Immature natural killer cell (primary cell): ENCODE results near the gene TXNRD3. TPM values are rescaled to one million over a fixed set of nuclear protein-coding genes. Genes with fewer than 3 reads are reported as not detected.

ENCODE experiments used
- DNase-seq, 3 donors: peaks; one replicate each; pipeline ENCODE4 v3.0.0; 2022; ENCODE audit warnings: mixed read lengths in 1 of 3
- H3K27ac Mint-ChIP-seq, 6 donors: one replicate each; pipeline ENCODE4 v1.8.0; 2020; ENCODE audit warnings: mixed read lengths in 6 of 6, mild to moderate bottlenecking in 5 of 6, inconsistent platforms in 4 of 6, moderate library complexity in 3 of 6
- H3K27me3 Mint-ChIP-seq, 3 donors: one replicate each; pipeline ENCODE4 v1.8.0; 2020 to 2021; ENCODE audit warnings: low read depth in 3 of 3, mild to moderate bottlenecking in 3 of 3, mixed read lengths in 3 of 3, moderate library complexity in 3 of 3, inconsistent platforms in 1 of 3
- H3K36me3 Mint-ChIP-seq, 3 donors: one replicate each; pipeline ENCODE4 v1.8.0; 2020; ENCODE audit warnings: mixed read lengths in 3 of 3, inconsistent platforms in 2 of 3, mild to moderate bottlenecking in 2 of 3
- H3K4me1 Mint-ChIP-seq, 2 donors: one replicate each; pipeline ENCODE4 v1.8.0; 2020; ENCODE audit warnings: inconsistent platforms in 2 of 2, mild to moderate bottlenecking in 2 of 2, mixed read lengths in 2 of 2, moderate library complexity in 1 of 2
- H3K4me3 Mint-ChIP-seq, 5 donors: one replicate each; pipeline ENCODE4 v1.8.0; 2020; ENCODE audit warnings: mild to moderate bottlenecking in 5 of 5, mixed read lengths in 5 of 5, inconsistent platforms in 3 of 5, moderate library complexity in 3 of 5
- H3K9me3 Mint-ChIP-seq, 6 donors: one replicate each; pipeline ENCODE4 v1.8.0; 2020; ENCODE audit warnings: mild to moderate bottlenecking in 6 of 6, mixed read lengths in 6 of 6, inconsistent platforms in 4 of 6, moderate library complexity in 3 of 6
- polyA plus RNA-seq, 3 donors: library from polyadenylated mRNA; unstranded; fragments of 300-500 nt; fragmentation: Illumina TruSeq; gene quantifications; one replicate each; pipeline ENCODE4 v1.2.3, GENCODE V29; 2021

TXNRD3 gene
- polyA plus RNA-seq, 3 donors from 2014 or later = 1.4 to 3.5 TPM; not detected in 1

DNA sequence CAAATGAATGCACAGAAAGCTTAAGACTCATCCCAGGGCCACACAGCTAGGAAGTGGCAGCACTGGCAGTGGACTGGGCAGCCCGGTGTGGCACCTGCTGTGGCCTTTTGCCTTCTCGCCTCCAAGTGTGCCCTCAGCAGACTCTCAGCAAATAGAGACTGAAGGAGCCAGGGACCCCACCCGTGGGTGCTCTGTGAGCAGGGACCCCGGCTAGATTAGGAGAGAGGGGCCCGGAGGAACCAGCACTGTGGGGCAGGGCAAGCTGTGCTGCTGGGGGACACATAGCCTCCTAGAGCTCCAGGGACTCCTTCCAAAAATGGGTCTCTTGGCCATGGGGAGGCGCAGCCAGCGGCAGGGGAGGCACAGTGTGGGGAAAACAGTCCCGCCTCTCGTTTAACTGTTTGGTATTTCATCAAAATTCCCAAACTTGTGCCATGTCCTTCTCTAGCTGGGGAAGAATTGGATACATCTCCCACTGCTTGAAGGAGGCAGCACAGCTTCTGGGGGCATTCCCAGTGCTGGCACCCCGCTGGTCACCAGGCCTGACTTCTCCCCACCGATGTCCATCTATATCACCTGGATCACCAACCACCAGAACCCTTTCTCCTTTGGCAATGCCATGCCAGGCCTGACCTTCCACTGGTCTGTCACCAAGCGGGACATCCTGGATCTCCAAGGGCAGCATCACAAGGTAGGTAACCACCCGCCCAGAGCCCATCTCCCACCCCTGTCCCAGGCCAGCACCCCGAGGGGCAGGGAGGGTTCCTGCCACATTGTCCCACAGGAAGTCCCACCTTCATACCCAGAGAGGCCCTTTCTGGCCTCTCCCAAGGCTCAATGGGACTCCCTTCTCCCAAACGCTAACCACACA, 12.0 kb upstream of the TXNRD3 start:
- H3K9me3 Mint-ChIP-seq = peaks cover 0 to 9% (median 3%) of the 10 kb centered on the region in 6 donors
- H3K36me3 Mint-ChIP-seq = peaks cover 3 to 7% (median 6%) of the 10 kb centered on the region in 3 donors
- peaks cover 2 to 3% (median 3%) of the 10 kb centered on the region in 3 donors for H3K27me3 Mint-ChIP-seq
- no peak overlapping the region for H3K27ac Mint-ChIP-seq
- peaks cover 14 to 15% of the 10 kb centered on the region in 2 donors for H3K4me1 Mint-ChIP-seq
- DNase-seq = no peak
- H3K4me3 Mint-ChIP-seq = no peak overlapping the region

DNA sequence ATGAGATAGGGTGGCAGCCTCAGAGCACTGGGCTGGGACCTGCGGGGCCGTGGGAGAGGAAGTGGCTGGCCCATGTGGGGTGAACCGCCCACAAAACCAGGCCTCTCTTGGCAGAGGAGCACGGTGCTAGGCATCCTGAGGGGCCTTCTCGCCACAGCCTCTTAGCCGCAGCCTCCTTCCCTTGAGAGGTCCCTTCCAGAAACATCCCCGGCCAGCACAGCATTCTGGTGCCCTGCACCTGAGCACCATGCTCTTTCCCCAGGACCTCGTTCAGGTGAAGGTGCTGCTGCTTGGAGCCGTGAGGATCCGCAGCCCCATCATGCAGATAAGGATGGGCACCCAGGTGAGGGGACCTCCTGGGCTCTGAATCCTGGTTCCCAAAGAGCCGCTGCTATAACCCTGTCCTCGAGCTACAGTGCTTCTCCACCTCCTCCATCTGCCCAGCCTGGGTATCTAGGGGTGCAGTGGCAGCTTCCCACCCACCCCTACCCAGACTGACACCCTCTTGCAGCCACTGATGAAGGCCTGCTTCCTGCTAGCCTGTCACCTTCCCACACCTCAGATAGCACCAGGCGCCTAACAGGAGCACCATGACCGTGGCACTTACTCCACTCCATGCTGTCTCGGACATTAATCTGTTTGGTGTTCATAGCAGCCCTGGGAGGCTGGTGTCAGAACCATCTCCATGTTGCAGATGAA, 11.2 kb upstream of the TXNRD3 start:
- H3K27ac Mint-ChIP-seq = peak overlapping the region in 1 of 6 donors; percentile 40
- H3K36me3 Mint-ChIP-seq = peaks cover 0 to 5% (median 4%) of the 10 kb centered on the region in 3 donors
- no peak for DNase-seq
- peak overlapping the region in 2 of 5 donors; percentile 14 to 56 for H3K4me3 Mint-ChIP-seq
- H3K4me1 Mint-ChIP-seq = peaks cover 14 to 15% of the 10 kb centered on the region in 2 donors
- H3K9me3 Mint-ChIP-seq = peaks cover 0 to 5% (median 2%) of the 10 kb centered on the region in 6 donors
- H3K27me3 Mint-ChIP-seq = peaks cover 2 to 8% (median 7%) of the 10 kb centered on the region in 3 donors

DNA sequence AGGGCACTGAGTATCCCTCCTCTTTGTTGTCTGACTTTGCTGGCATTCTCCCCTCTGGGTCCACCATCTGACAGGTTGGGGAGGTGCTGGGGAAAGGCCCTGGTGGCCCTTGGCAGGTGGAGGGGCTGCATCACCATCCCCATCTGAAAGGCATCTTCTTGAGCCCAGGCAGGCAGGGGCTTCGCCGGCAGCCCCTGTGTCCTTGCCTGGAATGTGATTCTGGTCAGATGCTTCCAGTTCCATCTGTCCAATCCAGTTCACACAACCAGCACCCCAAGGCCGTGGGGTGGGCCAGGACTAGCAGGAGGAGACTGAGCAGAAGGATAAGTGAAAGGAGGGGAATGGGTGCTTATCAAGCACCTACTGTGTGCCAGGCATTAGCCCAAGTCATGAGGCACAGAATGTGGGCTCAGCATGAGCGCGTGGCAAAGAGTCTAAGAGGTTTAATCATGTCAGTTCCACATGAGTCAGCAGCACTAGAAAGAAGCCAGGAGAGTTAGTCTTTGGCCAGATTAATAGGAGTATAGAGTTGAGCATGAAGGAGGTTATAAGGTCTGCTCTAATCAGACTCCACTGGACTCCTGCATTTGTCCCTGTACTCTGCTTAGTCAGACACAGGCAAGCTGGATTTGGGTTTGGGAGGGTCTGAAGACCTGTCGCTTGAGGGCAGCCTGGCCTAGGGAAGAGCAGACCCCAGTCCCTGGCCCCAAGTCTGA, 10.5 kb upstream of the TXNRD3 start:
- Mint-ChIP-seq H3K9me3 (peaks cover 0 to 1% (median 0%) of the 10 kb centered on the region in 6 donors), H3K36me3 (no peaks in the 10 kb centered on the region), H3K4me1 (peaks cover 14 to 15% of the 10 kb centered on the region in 2 donors), H3K27ac (no peak overlapping the region), H3K27me3 (peaks cover 2 to 10% (median 7%) of the 10 kb centered on the region in 3 donors), H3K4me3 (peak overlapping the region in 2 of 5 donors; percentile 33 to 56)
- no peak for DNase-seq

DNA sequence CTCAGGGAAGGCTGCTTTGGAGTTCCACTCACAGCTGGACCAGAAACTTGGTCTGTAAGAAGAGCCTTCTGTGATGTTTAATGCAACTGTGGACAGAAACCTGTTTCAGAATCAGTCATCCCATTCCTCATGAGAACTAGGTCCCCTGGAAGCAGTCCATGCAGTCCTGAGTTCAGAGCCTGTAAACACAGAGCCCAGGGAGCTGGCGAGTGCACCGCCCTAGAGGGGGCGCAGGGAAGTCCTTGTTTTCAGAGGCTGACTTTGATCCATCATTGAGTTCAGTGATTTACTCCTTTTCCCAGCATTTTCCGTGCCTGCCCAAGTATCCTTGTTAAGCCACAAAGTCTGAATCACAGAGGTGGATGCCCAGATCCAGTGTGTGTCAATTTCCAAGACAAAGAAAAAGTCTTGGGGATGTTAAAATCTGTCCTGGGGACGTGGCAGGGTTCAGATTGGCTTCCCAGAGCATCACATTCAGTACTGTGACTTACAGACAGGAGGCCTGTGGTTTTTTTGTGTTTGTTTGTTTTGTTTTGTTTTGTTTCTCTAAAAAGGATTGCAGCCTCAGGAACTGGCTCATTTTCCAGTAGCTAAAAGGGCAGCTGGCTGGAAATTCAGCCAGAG, 9.8 kb upstream of the TXNRD3 start:
- no peaks in the 10 kb centered on the region for H3K36me3 Mint-ChIP-seq
- H3K9me3 Mint-ChIP-seq = no peaks in the 10 kb centered on the region
- peaks cover 2 to 11% (median 7%) of the 10 kb centered on the region in 3 donors for H3K27me3 Mint-ChIP-seq
- no peak for DNase-seq
- H3K27ac Mint-ChIP-seq = no peak overlapping the region
- peaks cover 14 to 15% of the 10 kb centered on the region in 2 donors for H3K4me1 Mint-ChIP-seq
- no peak overlapping the region for H3K4me3 Mint-ChIP-seq

DNA sequence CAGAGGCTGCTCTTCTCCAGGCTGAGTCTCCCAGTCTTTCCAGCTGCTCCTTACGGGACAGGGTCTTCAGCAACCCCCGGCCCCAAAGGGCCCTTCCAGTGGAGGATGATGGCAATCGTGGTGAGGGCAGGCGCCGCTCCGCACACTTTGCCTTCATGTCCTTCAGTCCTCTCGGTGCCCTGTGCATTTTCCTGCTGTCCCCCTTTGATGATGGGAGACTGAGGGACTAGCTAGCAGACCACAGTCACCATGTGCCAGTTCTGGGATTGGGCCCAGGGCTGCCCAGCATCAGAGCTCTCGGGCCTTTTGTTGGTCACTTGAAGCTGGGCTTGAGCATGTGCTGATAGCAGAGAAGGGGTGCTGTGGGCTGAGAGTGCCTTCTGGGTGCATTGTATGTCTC, 8.8 kb upstream of the TXNRD3 start:
- no peaks in the 10 kb centered on the region for H3K9me3 Mint-ChIP-seq
- H3K4me1 Mint-ChIP-seq = peaks cover 14 to 15% of the 10 kb centered on the region in 2 donors
- H3K27ac Mint-ChIP-seq = no peak overlapping the region
- no peaks in the 10 kb centered on the region for H3K36me3 Mint-ChIP-seq
- no peak for DNase-seq
- H3K27me3 Mint-ChIP-seq = peaks cover 4 to 9% (median 8%) of the 10 kb centered on the region in 3 donors
- H3K4me3 Mint-ChIP-seq = no peak overlapping the region

DNA sequence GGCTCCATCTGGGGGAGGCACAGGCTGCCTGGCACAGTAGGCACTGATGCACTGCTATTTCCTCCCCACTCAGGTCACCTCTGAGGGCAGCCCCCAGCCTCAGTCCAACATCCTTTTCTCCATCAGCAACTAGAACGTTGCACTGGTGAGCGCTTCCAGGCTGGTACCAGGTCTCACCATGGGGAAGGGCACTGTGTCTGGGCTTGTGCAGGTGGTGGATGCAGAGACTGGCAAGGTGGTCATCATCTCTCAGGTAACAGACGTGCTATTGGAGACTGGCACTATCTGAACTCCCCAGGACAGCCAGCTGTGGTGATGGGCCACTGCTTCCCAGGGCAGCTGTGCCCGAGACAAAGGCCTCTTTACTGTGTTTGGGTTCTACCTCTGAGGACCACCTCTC, 8.3 kb upstream of the TXNRD3 start:
- Mint-ChIP-seq H3K9me3 (no peaks in the 10 kb centered on the region), H3K4me3 (no peak overlapping the region), H3K27ac (no peak overlapping the region), H3K4me1 (peaks cover 14 to 15% of the 10 kb centered on the region in 2 donors), H3K36me3 (no peaks in the 10 kb centered on the region), H3K27me3 (peaks cover 4 to 10% (median 9%) of the 10 kb centered on the region in 3 donors)
- DNase-seq = no peak

DNA sequence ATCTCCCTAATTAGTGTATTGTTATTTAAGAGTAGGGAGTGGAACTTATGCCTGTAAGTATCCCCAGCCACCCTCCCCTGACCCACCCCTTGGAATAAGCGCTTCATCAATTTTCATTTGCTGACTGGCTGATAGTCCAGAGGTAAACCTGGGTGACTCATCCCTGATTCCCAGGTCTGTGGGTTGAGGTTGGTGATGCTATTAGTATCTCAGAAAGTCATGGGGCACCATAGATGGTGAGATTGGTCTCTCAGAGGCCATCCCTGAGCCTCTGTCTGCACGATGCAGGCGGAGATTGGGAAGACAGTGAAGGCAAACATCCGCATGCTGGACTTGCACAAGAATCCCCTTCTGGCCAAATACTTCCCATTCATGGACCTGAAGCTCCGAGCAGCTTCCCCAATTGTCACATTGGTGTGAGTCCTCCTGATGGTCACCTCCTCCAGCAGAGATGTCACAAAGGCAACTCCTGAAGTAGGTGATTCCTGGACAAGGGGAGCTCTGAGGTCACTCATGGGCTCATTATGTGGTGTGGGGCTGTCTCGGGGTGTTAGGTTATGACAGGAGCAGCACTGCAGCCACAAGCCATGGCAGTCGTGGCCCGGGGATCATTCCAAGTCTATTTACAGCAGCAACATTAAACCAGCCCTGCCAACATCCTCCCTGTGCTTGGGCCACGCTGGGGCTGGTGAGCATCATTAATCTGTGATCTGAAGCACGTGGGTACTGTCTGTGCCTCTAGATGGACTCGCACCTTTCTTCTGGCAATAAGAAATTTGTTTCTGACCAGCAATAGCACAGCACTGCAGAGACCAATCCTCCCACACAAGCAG, 6.8 kb upstream of the TXNRD3 start:
- Mint-ChIP-seq H3K4me3 (no peak overlapping the region), H3K36me3 (no peaks in the 10 kb centered on the region), H3K4me1 (peaks cover 14 to 15% of the 10 kb centered on the region in 2 donors), H3K27me3 (peaks cover 4 to 13% (median 10%) of the 10 kb centered on the region in 3 donors), H3K27ac (no peak overlapping the region), H3K9me3 (no peaks in the 10 kb centered on the region)
- no peak for DNase-seq

DNA sequence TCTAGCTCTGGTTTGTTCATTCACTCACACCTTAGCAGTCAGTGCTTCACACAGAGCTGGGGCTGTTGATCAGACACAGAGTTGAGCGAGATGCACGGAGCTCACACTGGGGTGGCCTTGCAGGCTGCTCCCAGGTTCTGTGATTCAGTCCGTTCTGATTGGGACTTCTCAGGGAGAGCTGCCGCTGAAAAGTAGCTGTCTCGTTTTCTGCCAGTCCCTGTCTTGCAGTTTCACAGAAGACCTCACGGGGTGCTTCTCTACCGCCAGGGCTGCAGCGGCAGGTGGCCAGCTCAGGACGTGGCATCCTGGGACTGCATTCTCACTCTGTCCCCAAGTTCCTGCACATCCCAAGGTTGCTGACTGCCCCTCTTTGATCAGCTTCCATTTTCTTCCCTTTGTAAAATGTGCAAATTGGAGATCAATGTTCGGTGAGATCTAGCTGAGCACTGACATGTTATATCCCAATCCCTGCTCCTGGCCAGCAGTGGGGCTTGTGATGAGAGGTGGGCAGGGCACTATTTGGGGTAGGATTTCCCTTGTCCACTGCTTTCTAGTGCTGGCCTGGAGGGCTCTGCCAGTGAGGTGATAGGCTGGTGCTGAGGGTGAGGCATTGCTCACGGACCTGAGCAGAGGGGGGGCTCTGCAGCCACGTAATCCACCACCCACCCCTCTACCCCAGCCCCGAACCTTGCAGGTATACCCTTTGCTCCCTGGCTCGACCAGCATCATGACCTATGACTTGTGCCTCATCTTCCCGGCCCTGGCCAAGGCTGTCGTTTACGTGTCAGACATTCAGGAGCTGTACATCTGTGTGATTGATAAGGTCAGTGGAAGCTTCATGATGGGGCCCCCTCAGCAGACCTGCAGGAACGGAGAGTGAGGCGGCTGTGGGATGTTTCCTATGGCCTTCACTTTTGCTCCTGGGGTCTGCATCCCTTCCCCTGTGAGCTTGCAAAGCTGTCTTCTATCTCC, 5.3 kb upstream of the TXNRD3 start:
- H3K27me3 Mint-ChIP-seq = peaks cover 4 to 16% (median 10%) of the 10 kb centered on the region in 3 donors
- no peak for DNase-seq
- H3K27ac Mint-ChIP-seq = no peak overlapping the region
- H3K9me3 Mint-ChIP-seq = no peaks in the 10 kb centered on the region
- no peaks in the 10 kb centered on the region for H3K36me3 Mint-ChIP-seq
- H3K4me3 Mint-ChIP-seq = no peak overlapping the region
- H3K4me1 Mint-ChIP-seq = peaks cover 3 to 4% of the 10 kb centered on the region in 2 donors

DNA sequence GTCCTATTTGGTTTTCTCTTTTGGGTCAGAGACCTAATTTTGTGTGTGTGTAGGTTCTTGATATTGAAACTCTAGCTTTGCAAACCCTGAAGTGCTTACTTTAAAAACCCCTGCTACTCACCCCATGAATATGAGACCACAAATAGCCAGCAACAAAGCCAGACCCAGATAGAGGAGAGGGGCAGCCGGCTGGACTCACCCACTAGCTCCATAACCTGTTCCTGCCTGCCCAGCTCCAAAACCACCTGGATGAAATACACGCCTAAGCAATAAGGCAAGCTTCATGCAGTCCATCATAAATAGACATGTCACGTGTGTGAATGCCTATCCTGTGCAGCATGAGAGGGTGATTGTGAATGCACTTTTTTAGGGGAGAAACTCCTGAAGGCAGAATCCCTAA, 3.7 kb upstream of the TXNRD3 start:
- H3K4me1 Mint-ChIP-seq = peaks cover 7 to 9% of the 10 kb centered on the region in 2 donors
- peaks cover 2 to 16% (median 9%) of the 10 kb centered on the region in 3 donors for H3K27me3 Mint-ChIP-seq
- no peak overlapping the region for H3K4me3 Mint-ChIP-seq
- H3K27ac Mint-ChIP-seq = no peak overlapping the region
- DNase-seq = no peak
- no peaks in the 10 kb centered on the region for H3K36me3 Mint-ChIP-seq
- no peaks in the 10 kb centered on the region for H3K9me3 Mint-ChIP-seq

DNA sequence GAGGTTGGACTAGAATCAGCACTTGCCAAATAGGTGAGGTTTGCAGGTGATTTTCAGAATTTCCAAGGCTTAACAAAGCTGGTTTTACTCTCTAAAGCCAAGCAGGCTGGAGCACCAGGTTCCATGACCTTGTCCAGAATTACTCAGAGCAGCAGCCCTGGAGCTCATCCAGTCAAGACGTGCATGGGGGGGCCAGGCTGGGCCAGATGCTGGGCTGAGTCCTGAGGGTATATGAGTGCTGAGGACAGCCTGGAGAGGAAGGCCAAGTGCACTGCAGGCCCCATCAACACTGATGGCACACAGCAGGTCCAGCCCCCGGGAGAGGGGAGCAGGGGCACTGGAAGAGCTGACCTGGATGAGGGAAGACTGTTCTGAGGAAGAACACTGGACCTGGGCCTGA, 3.0 kb upstream of the TXNRD3 start:
- Mint-ChIP-seq H3K4me3 (no peak overlapping the region), H3K27ac (no peak overlapping the region), H3K27me3 (peaks cover 2 to 16% (median 9%) of the 10 kb centered on the region in 3 donors)

DNA sequence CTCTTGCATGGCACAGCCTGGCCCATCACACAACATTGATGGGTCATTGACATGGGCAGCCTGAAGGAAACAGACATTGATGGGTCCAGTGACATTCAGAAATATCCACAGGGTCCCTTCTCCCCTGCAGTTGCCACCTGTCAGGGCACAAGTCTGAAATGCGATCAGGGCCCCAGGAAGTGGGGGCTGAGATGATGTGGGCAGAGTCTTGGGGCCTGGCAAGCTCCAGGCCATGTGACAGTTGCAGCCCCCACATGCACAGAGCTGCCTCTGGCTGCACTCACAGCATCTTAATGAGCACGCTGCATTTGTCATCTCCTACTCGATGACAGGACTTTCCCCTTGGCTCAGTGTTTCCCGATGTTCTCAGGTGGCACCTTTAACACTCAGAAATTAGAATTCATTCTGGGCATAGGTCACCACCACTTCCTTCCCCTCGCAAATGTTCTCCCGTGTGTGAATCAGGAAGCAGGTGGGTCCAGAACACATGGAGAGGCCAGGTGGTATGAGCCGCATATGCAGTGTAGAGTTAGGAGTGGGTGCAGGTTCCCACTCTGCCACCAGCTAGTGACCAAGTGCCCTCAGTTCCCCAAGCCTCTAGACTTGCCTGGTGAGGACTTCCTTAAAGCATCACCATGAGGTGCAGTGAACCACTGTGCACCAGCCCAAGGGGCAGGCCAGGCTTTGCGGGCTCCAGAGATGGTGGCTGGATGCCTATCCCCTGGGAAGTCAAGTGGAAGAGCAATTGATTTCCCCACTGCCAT, 1.6 kb upstream of the TXNRD3 start:
- peak overlapping the region in 2 of 5 donors; percentile 21 to 86 for H3K4me3 Mint-ChIP-seq
- H3K27me3 Mint-ChIP-seq = peaks cover 2 to 17% (median 8%) of the 10 kb centered on the region in 3 donors
- peaks cover 7 to 9% of the 10 kb centered on the region in 2 donors for H3K4me1 Mint-ChIP-seq
- no peak for DNase-seq
- no peaks in the 10 kb centered on the region for H3K9me3 Mint-ChIP-seq
- H3K36me3 Mint-ChIP-seq = no peaks in the 10 kb centered on the region
- H3K27ac Mint-ChIP-seq = no peak overlapping the region

More for the DNA sequence above, 3.0 kb upstream of the TXNRD3 start:
- Mint-ChIP-seq H3K9me3 (no peaks in the 10 kb centered on the region), H3K36me3 (no peaks in the 10 kb centered on the region), H3K4me1 (peaks cover 7 to 9% of the 10 kb centered on the region in 2 donors)
- DNase-seq = no peak
